LNCaP clone FGC (cell line): ENCODE data around the gene STAT4.

Source experiments
- DNase-seq: peaks from one replicate; pipeline ENCODE4 v3.0.0-alpha.2; 2011; ENCODE audit warnings: low read depth
- H3K4me3 ChIP-seq: 2 replicates; pipeline ENCODE4 v1.5.1; 2011; ENCODE audit warnings: mild to moderate bottlenecking, low read depth, low read length, control low read depth
- CTCF ChIP-seq: IDR thresholded peaks from 2 replicates; pipeline ENCODE4 v1.5.1; 2012; ENCODE audit warnings: mild to moderate bottlenecking; ENCODE audit not compliant: control insufficient read depth, insufficient read depth; ENCODE audit errors: extremely low read depth

Gene STAT4

GRCh38 chr2:191063584-191063983 is 87.2 kb downstream of the STAT4 start:
- no peak for TF ChIP-seq CTCF
- DNase-seq, result no peak
- no peak overlapping the region for H3K4me3 ChIP-seq

- DNase-seq, result no peak
- no peak for TF ChIP-seq CTCF
- no peak overlapping the region for H3K4me3 ChIP-seq
These were observed 89.3 kb downstream of the STAT4 start for GRCh38 chr2:191061381-191061980.

- TF ChIP-seq CTCF, result no peak
- H3K4me3 ChIP-seq, result no peak overlapping the region
- DNase-seq, result no peak
These were observed 91.5 kb downstream of the STAT4 start for GRCh38 chr2:191059308-191059707.

GRCh38 chr2:191056228-191056627 is 94.6 kb downstream of the STAT4 start:
- DNase-seq, result no peak
- TF ChIP-seq CTCF, result no peak
- H3K4me3 ChIP-seq, result no peak overlapping the region

- no peak for TF ChIP-seq CTCF
- no peak for DNase-seq
- no peak overlapping the region for H3K4me3 ChIP-seq
These were observed 97.5 kb downstream of the STAT4 start for GRCh38 chr2:191053256-191053655.

- DNase-seq, result no peak
- H3K4me3 ChIP-seq, result no peak overlapping the region
- peak; percentile 60 for TF ChIP-seq CTCF
These were observed 98.7 kb downstream of the STAT4 start for GRCh38 chr2:191051825-191052778.
